Keratinocyte (primary cell): ENCODE measurements around the gene CDKAL1. TPM values are rescaled to one million over a fixed set of nuclear protein-coding genes. Genes with fewer than 3 reads are reported as not detected.
A peak's percentile ranks its signal among the peaks of the same experiment; 100 is the strongest.

Experiments
- DNase-seq: peaks from one replicate; pipeline ENCODE4 v3.0.0-alpha.2; 2011; ENCODE audit warnings: low read depth, missing footprints, low spot score
- FAIRE-seq: peaks from 2 replicates; lab custom pipeline; 2011; peaks lifted over from hg19 to GRCh38; lab: Jason Lieb, UNC
- H2AFZ ChIP-seq: 2 replicates; pipeline ENCODE4 v1.6.0; 2012; ENCODE audit warnings: low read length, control low read depth, inconsistent platforms; ENCODE audit not compliant: control insufficient read depth
- H3K27ac ChIP-seq: 2 replicates; pipeline ENCODE4 v1.5.1; 2011; ENCODE audit warnings: low read length; ENCODE audit not compliant: control insufficient read depth, insufficient read depth
- H3K27me3 ChIP-seq: 3 replicates; pipeline ENCODE4 v1.6.0; 2011; ENCODE audit warnings: low read length; ENCODE audit not compliant: control insufficient read depth, insufficient read depth; ENCODE audit errors: extremely low read depth
- H3K36me3 ChIP-seq, 2 experiments: 2 replicates in 1 of 2; 3 replicates in 1 of 2; pipeline ENCODE4 v1.5.1; 2011; ENCODE audit warnings: low read length in 2 of 2, mild to moderate bottlenecking in 1 of 2; ENCODE audit not compliant: control insufficient read depth in 2 of 2, insufficient read depth in 2 of 2; ENCODE audit errors: extremely low read depth in 1 of 2
- H3K4me1 ChIP-seq: 3 replicates; pipeline ENCODE4 v1.5.1; 2011; ENCODE audit warnings: low read length; ENCODE audit not compliant: control insufficient read depth, insufficient read depth; ENCODE audit errors: extremely low read depth
- H3K4me2 ChIP-seq: 3 replicates; pipeline ENCODE4 v1.6.0; 2011; ENCODE audit warnings: low read depth, low read length; ENCODE audit not compliant: control insufficient read depth, insufficient read depth; ENCODE audit errors: extremely low read depth
- H3K4me3 ChIP-seq, 3 experiments: fragments of 200-600 bp in 1 of 3; sonication (generic) in 1 of 3; 2 replicates in 2 of 3; 3 replicates in 1 of 3; pipeline ENCODE4 v1.5.1; 2011 to 2016; ENCODE audit warnings: low read length in 3 of 3, mild to moderate bottlenecking in 3 of 3, control low read depth in 2 of 3, inconsistent platforms in 1 of 3, low read depth in 1 of 3, mixed read lengths in 1 of 3, mixed run types in 1 of 3, moderate library complexity in 1 of 3; ENCODE audit not compliant: control insufficient read depth in 2 of 3, insufficient read depth in 2 of 3; ENCODE audit errors: extremely low read depth in 1 of 3
- H3K79me2 ChIP-seq: 2 replicates; pipeline ENCODE4 v1.6.0; 2012; ENCODE audit warnings: low read length; ENCODE audit not compliant: control insufficient read depth, insufficient read depth
- H3K9ac ChIP-seq: 3 replicates; pipeline ENCODE4 v1.6.0; 2011; ENCODE audit warnings: low read length; ENCODE audit not compliant: control insufficient read depth, insufficient read depth; ENCODE audit errors: extremely low read depth
- H3K9me1 ChIP-seq: 3 replicates; pipeline ENCODE4 v1.6.0; 2011; ENCODE audit warnings: low read length; ENCODE audit not compliant: control insufficient read depth, insufficient read depth; ENCODE audit errors: extremely low read depth
- H3K9me3 ChIP-seq: 2 replicates; pipeline ENCODE4 v1.5.1; 2012; ENCODE audit warnings: low read depth, low read length; ENCODE audit not compliant: control insufficient read depth
- H4K20me1 ChIP-seq: 3 replicates; pipeline ENCODE4 v1.6.0; 2011; ENCODE audit warnings: low read length; ENCODE audit not compliant: control insufficient read depth, insufficient read depth; ENCODE audit errors: extremely low read depth
- CTCF ChIP-seq, 3 experiments: IDR thresholded peaks in 1 of 3; conservative IDR thresholded peaks in 1 of 3; optimal IDR thresholded peaks in 1 of 3; 2 replicates in 2 of 3; 3 replicates in 1 of 3; pipeline versions ENCODE3 to v1.5.1; 2011; ENCODE audit warnings: low read length in 3 of 3, mild to moderate bottlenecking in 3 of 3, moderate library complexity in 2 of 3, control low read depth in 1 of 3, inconsistent platforms in 1 of 3; ENCODE audit not compliant: insufficient read depth in 2 of 3; ENCODE audit errors: extremely low read depth in 1 of 3
- EZH2 ChIP-seq: IDR thresholded peaks from one replicate; pipeline ENCODE4 v1.6.1; 2012; ENCODE audit warnings: inconsistent platforms, mild to moderate bottlenecking, low read length, moderate library complexity
- dilution Hi-C: fragments of 300-500 bp; cut with MboI; formaldehyde crosslinking; loops from one replicate; pipeline ENCODE4 v1.7.0; 2020; ENCODE audit warnings: low sequenced_read_pairs; ENCODE audit not compliant: extremely low pct_ligation_motif_present
- polyA plus RNA-seq, 5 experiments: library from polyadenylated mRNA; depleted of rRNA in 3 of 5; stranded (reverse) in 3 of 5; stranded (forward) in 1 of 5; unstranded in 1 of 5; fragments of >200 nt; gene quantifications; 1 replicate in 1 of 5; 2 replicates in 3 of 5; 3 replicates in 1 of 5; pipeline versions ENCODE4 v1.2.1 to v1.2.3, GENCODE V29; 2011 to 2012; ENCODE audit warnings: missing spikeins in 2 of 5, low read depth in 1 of 5, low replicate concordance in 1 of 5

The CDKAL1 gene
- polyA plus RNA-seq, 1 donor (not counting 4 experiments of a cell fraction or from before 2014, with no cell fraction given): 5.6 TPM

GRCh38 chr6:20563377-20563776 is 29.1 kb downstream of the CDKAL1 start:
- Histone ChIP-seq H3K27ac (no peak overlapping the region), H3K4me3 (no peak overlapping the region), H3K4me1 (no peaks in the 10 kb centered on the region), H3K9me1 (no peaks in the 10 kb centered on the region), H3K36me3 (no peaks in the 10 kb centered on the region), H4K20me1 (no peaks in the 10 kb centered on the region), H3K27me3 (no peaks in the 10 kb centered on the region), H3K9ac (no peak overlapping the region), H3K9me3 (no peaks in the 10 kb centered on the region), H3K79me2 (no peaks in the 10 kb centered on the region), H2AFZ (no peak overlapping the region), H3K4me2 (no peak overlapping the region)
- no peak for FAIRE-seq
- DNase-seq: no peak
- dilution Hi-C loops: no loop called here
- no peak for TF ChIP-seq CTCF (optimal IDR thresholded peaks at IDR 0.05 in 1 of 3, IDR thresholded peaks at IDR 0.05 in 1 of 3, conservative IDR thresholded peaks at IDR 0.05 in 1 of 3; ENCODE audit: extremely low read depth in 1 of 3, insufficient read depth in 2 of 3, low read length in 3 of 3)

DNA sequence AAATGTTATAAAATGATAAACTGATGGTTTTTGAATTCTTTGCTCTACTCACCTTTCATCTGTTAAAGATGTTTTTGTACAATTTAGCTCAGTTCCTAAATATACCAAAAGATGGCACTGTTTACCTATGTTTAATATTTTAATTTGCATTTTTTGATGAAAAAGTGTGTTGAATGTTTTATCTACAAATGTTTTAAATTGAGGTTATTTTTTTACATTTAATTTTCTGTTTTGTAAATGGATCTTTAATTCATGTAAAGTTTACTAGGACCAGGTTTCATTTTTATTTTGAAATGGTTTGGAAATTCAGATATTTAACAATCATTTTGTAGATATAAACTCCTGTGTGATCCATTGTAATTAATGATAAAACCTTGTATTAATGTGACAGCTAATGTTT is 30.0 kb downstream of the CDKAL1 start:
- H3K27ac ChIP-seq: no peak overlapping the region
- no peaks in the 10 kb centered on the region for H3K79me2 ChIP-seq
- no peaks in the 10 kb centered on the region for H3K36me3 ChIP-seq
- no peaks in the 10 kb centered on the region for H3K9me1 ChIP-seq
- dilution Hi-C loops: no loop called here
- no peak overlapping the region for H3K4me3 ChIP-seq
- FAIRE-seq (no peak), DNase-seq (no peak)
- peaks cover 6% of the 10 kb centered on the region for H3K4me1 ChIP-seq
- no peaks in the 10 kb centered on the region for H3K27me3 ChIP-seq
- no peak overlapping the region for H3K4me2 ChIP-seq
- no peak overlapping the region for H2AFZ ChIP-seq
- H3K9ac ChIP-seq: no peak overlapping the region
- TF ChIP-seq CTCF (optimal IDR thresholded peaks at IDR 0.05 in 1 of 3, IDR thresholded peaks at IDR 0.05 in 1 of 3, conservative IDR thresholded peaks at IDR 0.05 in 1 of 3; ENCODE audit: extremely low read depth in 1 of 3, insufficient read depth in 2 of 3, low read length in 3 of 3) (peak in 1 of 3 experiments; percentile 44), EZH2 (no peak)
- no peaks in the 10 kb centered on the region for H4K20me1 ChIP-seq
- H3K9me3 ChIP-seq: no peaks in the 10 kb centered on the region
